BLaER1 (cell line): Measurements from ENCODE around the gene GINS2.

Source experiments
- H3K27ac ChIP-seq: shearing (Covaris generic); formaldehyde crosslinking; 2 replicates; pipeline ENCODE4 v1.8.1; 2022
- H3K27me3 ChIP-seq: shearing (Covaris generic); formaldehyde crosslinking; 2 replicates; pipeline ENCODE4 v1.8.1; 2022
- H3K36me3 ChIP-seq: shearing (Covaris generic); formaldehyde crosslinking; 2 replicates; pipeline ENCODE4 v1.8.1; 2022
- H3K4me1 ChIP-seq: shearing (Covaris generic); formaldehyde crosslinking; 2 replicates; pipeline ENCODE4 v1.8.1; 2022
- H3K4me2 ChIP-seq: shearing (Covaris generic); formaldehyde crosslinking; 2 replicates; pipeline ENCODE4 v1.8.1; 2022
- H3K4me3 ChIP-seq: shearing (Covaris generic); formaldehyde crosslinking; 2 replicates; pipeline ENCODE4 v1.8.1; 2022
- H3K9ac ChIP-seq: shearing (Covaris generic); formaldehyde crosslinking; 2 replicates; pipeline ENCODE4 v1.8.1; 2022
- H3K9me3 ChIP-seq: shearing (Covaris generic); formaldehyde crosslinking; 2 replicates; pipeline ENCODE4 v1.8.1; 2022
- H4K20me1 ChIP-seq: shearing (Covaris generic); formaldehyde crosslinking; 2 replicates; pipeline ENCODE4 v1.8.1; 2022
- Cebpa-rat ChIP-seq: shearing (Covaris generic); IDR thresholded peaks from 2 replicates; pipeline ENCODE4 v1.8.1; 2022

Gene GINS2

DNA sequence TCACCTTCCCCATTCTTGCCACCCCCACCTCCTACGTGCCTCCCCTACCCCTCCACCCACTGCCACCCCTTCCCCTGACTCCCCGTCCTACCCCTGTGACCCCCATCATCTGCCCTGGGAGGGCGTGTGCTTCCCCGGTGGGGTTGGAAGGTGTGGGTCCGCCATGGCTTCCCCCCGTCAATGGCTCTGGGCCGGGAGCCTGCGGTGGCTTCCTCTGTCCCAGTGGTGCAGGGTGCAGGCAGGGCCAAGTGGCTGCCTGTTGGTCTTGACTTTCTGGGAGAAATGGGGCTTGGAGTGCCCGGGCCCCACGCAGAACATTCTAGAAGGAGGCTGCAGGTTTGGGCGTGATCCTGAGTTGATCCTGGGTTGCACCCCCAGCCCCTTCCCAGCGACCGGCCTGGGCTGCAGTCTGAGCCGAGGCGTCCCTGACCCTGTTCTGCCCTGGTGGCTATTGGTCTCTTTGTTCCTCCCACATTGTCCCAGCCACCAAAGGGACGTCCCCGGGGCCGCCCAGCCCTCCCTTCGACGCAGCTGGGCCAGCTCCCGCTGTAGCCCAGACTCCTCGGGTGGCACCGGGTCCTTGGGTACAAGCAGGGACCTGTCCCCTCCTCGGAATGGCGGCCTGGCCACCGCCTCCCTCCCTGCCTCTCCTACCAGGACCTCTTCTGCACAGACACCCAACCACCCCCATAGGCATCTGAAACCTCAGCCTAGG is 49.9 kb downstream of the GINS2 start:
- H3K9ac ChIP-seq: no peak overlapping the region
- peaks cover 98% of the 10 kb centered on the region for H3K4me1 ChIP-seq
- H3K27ac ChIP-seq: no peak overlapping the region

GRCh38 chr16:85637808-85638647 is 50.7 kb downstream of the GINS2 start:
- no peak overlapping the region for H3K4me3 ChIP-seq
- no peak for TF ChIP-seq Cebpa-rat
- H3K4me1 ChIP-seq: peaks cover 97% of the 10 kb centered on the region
- H3K27ac ChIP-seq: peak overlapping the region; percentile 43; the same call in 1 of the 2 replicates
- peak overlapping the region; percentile 38 for H3K9ac ChIP-seq
- H3K4me2 ChIP-seq: peak overlapping the region; percentile 70
- H3K27me3 ChIP-seq: no peaks in the 10 kb centered on the region
- no peaks in the 10 kb centered on the region for H3K9me3 ChIP-seq
- peaks cover 100% of the 10 kb centered on the region for H4K20me1 ChIP-seq
- H3K36me3 ChIP-seq: peaks cover 97% of the 10 kb centered on the region

More for the DNA sequence above, 49.9 kb downstream of the GINS2 start:
- no peak for TF ChIP-seq Cebpa-rat
- Histone ChIP-seq H3K36me3 (peaks cover 93% of the 10 kb centered on the region), H4K20me1 (peaks cover 100% of the 10 kb centered on the region), H3K27me3 (no peaks in the 10 kb centered on the region), H3K9me3 (no peaks in the 10 kb centered on the region), H3K4me3 (no peak overlapping the region), H3K4me2 (peak overlapping the region; percentile 17; the same call in 1 of the 2 replicates)

DNA sequence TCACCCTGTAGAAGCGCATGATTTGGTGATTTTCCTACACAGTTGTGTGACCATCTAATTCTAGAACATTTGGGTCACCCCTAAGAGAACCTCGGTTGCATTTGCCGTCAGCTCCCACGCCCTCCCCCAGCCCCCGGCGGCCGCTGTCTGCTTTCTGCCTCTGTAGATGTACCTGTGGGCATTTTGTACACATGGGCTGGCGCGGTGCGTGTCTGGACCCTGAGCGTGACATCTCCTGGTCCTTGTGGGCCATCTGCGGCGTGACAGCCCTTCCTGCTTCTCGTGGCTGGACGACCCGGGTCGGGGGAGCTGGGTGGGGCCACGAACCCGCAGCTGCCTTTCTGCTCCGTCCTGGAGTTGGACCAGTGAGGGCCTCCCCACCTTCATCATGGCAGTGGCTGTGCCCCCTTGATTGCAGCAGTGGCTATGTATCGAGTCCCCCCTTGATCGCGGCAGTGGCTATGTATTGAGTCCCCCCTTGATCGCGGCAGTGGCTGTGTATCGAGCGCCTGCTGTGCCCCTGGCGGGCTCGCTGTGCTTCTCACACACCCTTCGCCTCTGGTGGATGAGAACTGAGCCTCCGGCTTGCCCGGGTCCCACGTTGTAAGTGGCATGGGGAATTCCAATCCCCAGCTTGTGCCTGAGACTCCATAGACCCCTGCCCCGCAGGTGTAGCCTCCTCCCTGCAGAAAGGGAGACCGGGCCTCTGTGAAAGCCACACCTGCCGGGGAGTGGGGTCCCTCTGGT is 51.5 kb downstream of the GINS2 start:
- H3K4me1 ChIP-seq: peaks cover 95% of the 10 kb centered on the region
- no peak overlapping the region for H3K4me3 ChIP-seq
- peak overlapping the region; percentile 38 for H3K9ac ChIP-seq

DNA sequence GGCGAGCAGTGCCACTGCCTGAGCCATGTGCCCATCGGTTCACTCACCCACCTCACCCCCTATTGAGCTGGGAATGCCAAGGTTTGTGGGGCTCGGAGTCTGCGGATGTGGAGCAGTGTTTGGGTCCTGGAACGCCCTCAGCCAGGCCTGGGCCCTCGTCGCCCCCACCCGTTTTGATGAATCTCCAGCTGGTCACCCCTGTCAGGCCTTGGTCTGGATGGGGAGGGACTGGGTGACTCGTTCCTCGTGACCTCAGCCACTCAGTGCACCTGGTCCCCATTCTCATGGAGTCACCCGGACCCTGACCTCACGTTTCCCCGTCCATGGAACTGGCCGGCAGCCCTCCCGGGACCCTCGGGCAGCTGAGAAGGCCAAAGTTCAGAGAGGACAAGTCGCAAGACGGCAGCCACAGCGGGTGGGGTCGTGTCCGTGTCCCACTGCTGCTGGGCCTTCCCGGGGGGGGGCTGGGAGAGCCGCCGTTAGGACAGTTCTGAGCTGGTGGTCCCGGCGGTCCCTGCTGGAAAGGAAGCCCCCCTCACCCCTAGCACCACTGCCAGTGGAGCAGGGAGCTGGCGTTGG is 52.4 kb downstream of the GINS2 start:
- H3K4me1 ChIP-seq: peaks cover 95% of the 10 kb centered on the region
- H3K4me3 ChIP-seq: no peak overlapping the region
- H3K4me2 ChIP-seq: peak overlapping the region; percentile 70
- H4K20me1 ChIP-seq: peaks cover 100% of the 10 kb centered on the region
- H3K9ac ChIP-seq: no peak overlapping the region
- no peaks in the 10 kb centered on the region for H3K9me3 ChIP-seq
- no peak overlapping the region for H3K27ac ChIP-seq
- TF ChIP-seq Cebpa-rat: no peak
- no peaks in the 10 kb centered on the region for H3K27me3 ChIP-seq
- peaks cover 89% of the 10 kb centered on the region for H3K36me3 ChIP-seq

More for the DNA sequence above, 51.5 kb downstream of the GINS2 start:
- Histone ChIP-seq H3K27me3 (no peaks in the 10 kb centered on the region), H3K36me3 (peaks cover 92% of the 10 kb centered on the region), H4K20me1 (peaks cover 100% of the 10 kb centered on the region), H3K4me2 (peak overlapping the region; percentile 70), H3K9me3 (no peaks in the 10 kb centered on the region), H3K27ac (peak overlapping the region; percentile 43; the same call in 1 of the 2 replicates)
- no peak for TF ChIP-seq Cebpa-rat

GRCh38 chr16:85635545-85636140 is 53.1 kb downstream of the GINS2 start:
- Histone ChIP-seq H3K4me2 (peak overlapping the region; percentile 70; the same call in 1 of the 2 replicates), H3K9ac (no peak overlapping the region), H4K20me1 (peaks cover 100% of the 10 kb centered on the region), H3K27ac (no peak overlapping the region), H3K4me3 (no peak overlapping the region), H3K9me3 (no peaks in the 10 kb centered on the region), H3K4me1 (peaks cover 95% of the 10 kb centered on the region), H3K27me3 (no peaks in the 10 kb centered on the region), H3K36me3 (peaks cover 89% of the 10 kb centered on the region)
- TF ChIP-seq Cebpa-rat: no peak

DNA sequence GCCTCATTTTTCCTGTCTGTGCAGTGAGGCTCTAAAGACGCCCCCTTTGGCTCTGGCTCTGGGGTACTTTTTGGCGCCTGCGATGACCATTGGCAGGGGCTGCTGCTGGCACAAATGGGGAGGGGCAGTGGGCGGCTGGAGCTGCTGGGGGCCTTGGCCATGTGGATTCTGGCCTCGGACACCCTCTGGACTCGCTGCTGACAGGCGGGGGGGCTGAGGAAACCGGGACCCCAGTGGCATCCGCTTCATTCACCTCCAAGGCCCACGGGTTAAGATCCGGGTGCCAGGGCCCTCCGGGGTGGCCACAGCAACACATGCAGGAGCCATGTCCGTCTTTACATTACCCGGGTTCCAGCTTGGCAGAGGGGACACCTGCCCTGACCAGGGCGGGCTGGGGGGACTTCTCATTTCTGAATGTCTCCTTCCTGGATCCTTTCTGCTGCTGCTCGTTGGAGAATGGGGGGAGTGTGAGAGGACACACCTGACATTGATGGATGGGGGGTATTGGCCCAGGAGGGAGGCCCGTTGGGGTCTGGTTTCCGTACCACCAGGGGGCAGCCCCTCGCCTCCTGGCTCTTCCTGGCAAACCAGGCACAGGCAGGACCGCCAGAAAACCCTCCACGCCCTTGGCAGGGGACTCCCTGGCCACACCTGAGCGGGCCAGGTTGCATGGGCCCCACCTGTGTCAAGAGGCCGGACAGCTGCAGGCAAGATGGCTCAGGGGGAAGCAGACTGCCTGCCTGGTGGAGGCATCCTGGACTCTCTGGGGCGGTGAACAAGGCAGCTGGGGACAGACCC is 53.8 kb downstream of the GINS2 start:
- peaks cover 100% of the 10 kb centered on the region for H4K20me1 ChIP-seq
- no peak overlapping the region for H3K27ac ChIP-seq
- H3K36me3 ChIP-seq: peaks cover 89% of the 10 kb centered on the region
- H3K9me3 ChIP-seq: peaks cover 2% of the 10 kb centered on the region; the same call in 1 of the 2 replicates
- H3K4me1 ChIP-seq: peaks cover 95% of the 10 kb centered on the region
- H3K4me3 ChIP-seq: no peak overlapping the region
- TF ChIP-seq Cebpa-rat: no peak
- H3K4me2 ChIP-seq: peak overlapping the region; percentile 70; the same call in 1 of the 2 replicates
- no peak overlapping the region for H3K9ac ChIP-seq
- H3K27me3 ChIP-seq: no peaks in the 10 kb centered on the region

- H3K4me3 ChIP-seq: no peak overlapping the region
- H3K27me3 ChIP-seq: no peaks in the 10 kb centered on the region
- no peak overlapping the region for H3K27ac ChIP-seq
- H3K36me3 ChIP-seq: peaks cover 89% of the 10 kb centered on the region
- H3K4me2 ChIP-seq: no peak overlapping the region
- peaks cover 100% of the 10 kb centered on the region for H4K20me1 ChIP-seq
- peaks cover 91% of the 10 kb centered on the region for H3K4me1 ChIP-seq
- TF ChIP-seq Cebpa-rat: no peak
- peaks cover 13% of the 10 kb centered on the region for H3K9me3 ChIP-seq
- no peak overlapping the region for H3K9ac ChIP-seq
Measured at GRCh38 chr16:85633888-85634287, 54.9 kb downstream of the GINS2 start.

- Histone ChIP-seq H3K27ac (no peak overlapping the region), H3K9ac (no peak overlapping the region), H3K27me3 (no peaks in the 10 kb centered on the region), H3K4me3 (no peak overlapping the region), H3K9me3 (peaks cover 14% of the 10 kb centered on the region), H4K20me1 (peaks cover 100% of the 10 kb centered on the region), H3K4me1 (peaks cover 92% of the 10 kb centered on the region), H3K36me3 (peaks cover 91% of the 10 kb centered on the region), H3K4me2 (no peak overlapping the region)
- no peak for TF ChIP-seq Cebpa-rat
Measured at GRCh38 chr16:85633438-85633743, 55.4 kb downstream of the GINS2 start.
